Thoracic aorta (tissue), 2 donors: ENCODE results near the gene CCL25. TPM values are rescaled to one million over a fixed set of nuclear protein-coding genes. Genes with fewer than 3 reads are reported as not detected.
"Not testable (repeated sequence)": the region's sequence is repeated elsewhere in the genome, so short reads cannot be mapped to it uniquely, and the experiment has no call there.

Experiments
- ATAC-seq: fragments of 150-250 bp; one replicate; pipeline ENCODE4 v1.8.0; 2017; ENCODE audit warnings: low read depth; ENCODE audit not compliant: insufficient number of reproducible peaks, low FRiP score
- DNase-seq: peaks from one replicate; pipeline ENCODE4 v3.0.0-alpha.2; 2020; ENCODE audit warnings: low spot score
- H3K27ac ChIP-seq, 2 donors: fragments of 200-600 bp; sonication (generic); 1 replicate in 1 of 2; 2 replicates in 1 of 2; pipeline ENCODE4 v1.5.1; 2016; ENCODE audit warnings: mild to moderate bottlenecking in 2 of 2, moderate library complexity in 2 of 2
- H3K27me3 ChIP-seq: fragments of 200-600 bp; sonication (generic); replicated peaks from 2 replicates; pipeline ENCODE4 v1.6.0; 2016; ENCODE audit warnings: mild to moderate bottlenecking; ENCODE audit not compliant: insufficient read depth
- H3K36me3 ChIP-seq: fragments of 200-600 bp; sonication (generic); one replicate; pipeline ENCODE4 v1.5.1; 2016
- H3K4me1 ChIP-seq, 2 donors: fragments of 200-600 bp; sonication (generic); 1 replicate in 1 of 2; 2 replicates in 1 of 2; pipeline versions ENCODE4 v1.5.1 to v1.6.0; 2016; ENCODE audit warnings: low read depth in 2 of 2, mild to moderate bottlenecking in 1 of 2; ENCODE audit not compliant: control insufficient read depth in 1 of 2
- H3K4me3 ChIP-seq: fragments of 200-600 bp; sonication (generic); 2 replicates; pipeline ENCODE4 v1.5.1; 2016; ENCODE audit warnings: mild to moderate bottlenecking
- H3K9me3 ChIP-seq: fragments of 200-600 bp; sonication (generic); 2 replicates; pipeline ENCODE4 v1.5.1; 2016
- total RNA-seq, 2 donors: library from RNA; depleted of rRNA; stranded (reverse); fragments of >200 nt; gene quantifications; one replicate each; pipeline versions ENCODE4 v1.1.0 to v1.2.3, GENCODE V29; 2016
- TF ChIP-seq, protein P1 (sequence below): fragments of 200-600 bp; sonication (generic); IDR thresholded peaks from one replicate; pipeline ENCODE4 v1.5.1; 2019; ENCODE audit warnings: antibody characterized with exemption

The CCL25 gene
- total RNA-seq, 2 donors from 2014 or later = not detected

DNA sequence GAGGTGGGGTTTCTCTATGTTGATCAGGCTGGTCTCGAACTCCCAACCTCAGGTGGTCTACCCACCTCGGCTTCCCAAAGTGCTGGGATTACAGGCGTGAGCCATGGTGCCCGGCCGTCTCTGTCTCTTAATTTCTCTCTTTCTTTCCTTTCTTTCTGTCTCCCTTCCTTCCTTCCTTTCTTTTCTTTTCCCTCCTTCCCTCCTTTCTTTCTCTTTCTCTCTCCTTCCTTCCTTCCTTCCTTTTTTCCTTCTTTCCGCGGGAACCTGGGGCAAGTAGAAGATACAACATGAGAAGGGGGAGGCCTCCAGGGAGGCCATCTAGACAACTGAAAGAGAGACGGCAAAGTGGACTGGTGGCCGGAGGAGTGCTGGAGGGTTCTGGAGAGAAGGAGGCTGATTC is 31.9 kb upstream of the CCL25 start:
- H3K4me3 ChIP-seq = no peak overlapping the region
- H3K27me3 ChIP-seq = no peaks in the 10 kb centered on the region
- no peak for ATAC-seq
- DNase-seq = no peak
- H3K36me3 ChIP-seq = no peaks in the 10 kb centered on the region
- TF ChIP-seq, protein P1, sequence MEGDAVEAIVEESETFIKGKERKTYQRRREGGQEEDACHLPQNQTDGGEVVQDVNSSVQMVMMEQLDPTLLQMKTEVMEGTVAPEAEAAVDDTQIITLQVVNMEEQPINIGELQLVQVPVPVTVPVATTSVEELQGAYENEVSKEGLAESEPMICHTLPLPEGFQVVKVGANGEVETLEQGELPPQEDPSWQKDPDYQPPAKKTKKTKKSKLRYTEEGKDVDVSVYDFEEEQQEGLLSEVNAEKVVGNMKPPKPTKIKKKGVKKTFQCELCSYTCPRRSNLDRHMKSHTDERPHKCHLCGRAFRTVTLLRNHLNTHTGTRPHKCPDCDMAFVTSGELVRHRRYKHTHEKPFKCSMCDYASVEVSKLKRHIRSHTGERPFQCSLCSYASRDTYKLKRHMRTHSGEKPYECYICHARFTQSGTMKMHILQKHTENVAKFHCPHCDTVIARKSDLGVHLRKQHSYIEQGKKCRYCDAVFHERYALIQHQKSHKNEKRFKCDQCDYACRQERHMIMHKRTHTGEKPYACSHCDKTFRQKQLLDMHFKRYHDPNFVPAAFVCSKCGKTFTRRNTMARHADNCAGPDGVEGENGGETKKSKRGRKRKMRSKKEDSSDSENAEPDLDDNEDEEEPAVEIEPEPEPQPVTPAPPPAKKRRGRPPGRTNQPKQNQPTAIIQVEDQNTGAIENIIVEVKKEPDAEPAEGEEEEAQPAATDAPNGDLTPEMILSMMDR = no peak
- no peaks in the 10 kb centered on the region for H3K4me1 ChIP-seq
- no peak overlapping the region for H3K27ac ChIP-seq
- no peaks in the 10 kb centered on the region for H3K9me3 ChIP-seq

DNA sequence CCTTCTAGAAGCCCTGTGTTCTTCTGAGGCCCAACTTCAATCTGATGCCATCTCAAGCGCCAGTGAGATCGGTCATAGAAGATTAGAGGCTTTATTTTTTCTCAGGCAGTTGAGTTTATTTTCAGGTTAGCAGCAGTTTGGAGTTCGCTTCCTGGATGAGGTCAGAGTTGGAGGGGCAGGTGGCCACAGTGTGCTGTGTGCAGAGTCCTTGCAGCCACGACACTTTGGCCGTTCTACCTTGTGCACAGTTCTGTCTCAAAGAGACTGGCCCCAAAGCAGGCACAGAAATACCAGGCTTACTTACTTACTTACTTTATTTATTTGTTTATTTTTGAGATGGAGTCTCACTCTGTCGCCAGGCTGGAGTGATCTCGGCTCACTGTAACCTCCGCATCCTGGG is 31.2 kb upstream of the CCL25 start:
- Histone ChIP-seq H3K4me3 (no peak overlapping the region), H3K27me3 (no peaks in the 10 kb centered on the region), H3K4me1 (no peaks in the 10 kb centered on the region), H3K36me3 (no peaks in the 10 kb centered on the region), H3K9me3 (no peaks in the 10 kb centered on the region), H3K27ac (no peak overlapping the region)
- TF ChIP-seq, protein P1 = no peak
- ATAC-seq (no peak), DNase-seq (no peak)

DNA sequence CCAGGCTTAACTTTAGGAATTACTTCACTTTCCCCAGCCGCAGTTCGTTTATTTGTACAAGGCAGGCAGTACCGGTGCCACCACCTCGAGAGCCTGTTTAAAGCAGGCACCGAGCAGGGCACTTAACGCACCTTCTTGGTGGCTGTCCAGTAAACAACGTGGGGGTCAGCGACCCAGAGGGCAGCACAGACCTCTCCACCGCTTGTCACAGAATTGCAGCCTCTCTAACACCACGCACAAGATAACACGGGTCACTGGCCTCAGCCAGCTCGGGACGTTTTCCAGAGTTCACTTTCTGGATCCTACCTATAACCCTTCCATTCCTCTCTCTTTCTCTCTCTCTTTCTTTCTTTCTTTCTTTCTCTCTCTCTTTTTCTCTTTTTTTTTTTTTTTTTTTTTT is 30.3 kb upstream of the CCL25 start:
- no peak overlapping the region for H3K4me3 ChIP-seq
- no peak for ATAC-seq
- DNase-seq = no peak
- H3K27me3 ChIP-seq = no peaks in the 10 kb centered on the region
- no peaks in the 10 kb centered on the region for H3K36me3 ChIP-seq
- no peaks in the 10 kb centered on the region for H3K4me1 ChIP-seq
- no peaks in the 10 kb centered on the region for H3K9me3 ChIP-seq
- H3K27ac ChIP-seq = no peak overlapping the region
- TF ChIP-seq, protein P1 = no peak

DNA sequence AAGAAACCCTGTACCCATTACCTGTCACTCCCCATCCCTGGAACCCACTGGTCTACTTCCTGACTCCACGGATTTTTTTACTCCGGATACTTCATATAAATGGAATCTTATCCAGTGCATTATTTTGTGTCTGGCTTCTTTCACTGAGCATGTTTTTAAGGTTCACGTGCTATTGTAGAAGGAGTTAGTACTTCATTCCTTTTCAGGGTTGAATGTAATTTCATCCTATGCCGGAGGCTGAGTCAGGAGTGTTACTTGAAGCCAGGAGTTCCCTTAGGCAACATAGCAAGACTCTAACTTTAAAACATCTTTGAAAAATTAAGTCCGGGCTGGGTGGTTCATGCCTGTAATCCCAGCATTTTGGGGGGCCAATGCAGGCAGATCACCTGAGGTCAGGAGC is 29.2 kb upstream of the CCL25 start:
- DNase-seq (no peak), ATAC-seq (no peak)
- no peaks in the 10 kb centered on the region for H3K27me3 ChIP-seq
- H3K36me3 ChIP-seq = no peaks in the 10 kb centered on the region
- no peaks in the 10 kb centered on the region for H3K9me3 ChIP-seq
- TF ChIP-seq, protein P1 = no peak
- no peak overlapping the region for H3K27ac ChIP-seq
- H3K4me3 ChIP-seq = no peak overlapping the region
- no peaks in the 10 kb centered on the region for H3K4me1 ChIP-seq

DNA sequence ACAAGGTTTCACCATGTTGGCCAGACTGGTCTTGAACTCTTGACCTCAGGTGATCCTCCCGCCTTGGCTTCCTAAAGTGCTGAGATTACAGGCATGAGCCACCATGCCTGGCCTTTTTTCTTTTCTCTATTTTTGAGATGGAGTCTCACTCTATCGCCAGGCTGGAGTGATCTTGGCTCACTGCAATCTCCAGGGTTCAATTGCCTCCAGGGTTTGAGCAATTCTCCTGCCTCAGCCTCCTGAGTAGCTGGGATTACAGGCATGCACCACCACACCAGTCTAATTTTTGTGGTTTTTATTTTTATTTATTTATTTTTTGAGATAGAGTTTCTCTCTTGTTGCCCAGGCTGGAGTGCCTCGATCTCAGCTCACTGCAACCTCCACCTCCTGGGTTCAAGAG is 28.3 kb upstream of the CCL25 start:
- not testable (repeated sequence) for H3K9me3 ChIP-seq, H3K27me3 ChIP-seq, DNase-seq, H3K27ac ChIP-seq, H3K4me1 ChIP-seq, H3K4me3 ChIP-seq, ATAC-seq, H3K36me3 ChIP-seq

DNA sequence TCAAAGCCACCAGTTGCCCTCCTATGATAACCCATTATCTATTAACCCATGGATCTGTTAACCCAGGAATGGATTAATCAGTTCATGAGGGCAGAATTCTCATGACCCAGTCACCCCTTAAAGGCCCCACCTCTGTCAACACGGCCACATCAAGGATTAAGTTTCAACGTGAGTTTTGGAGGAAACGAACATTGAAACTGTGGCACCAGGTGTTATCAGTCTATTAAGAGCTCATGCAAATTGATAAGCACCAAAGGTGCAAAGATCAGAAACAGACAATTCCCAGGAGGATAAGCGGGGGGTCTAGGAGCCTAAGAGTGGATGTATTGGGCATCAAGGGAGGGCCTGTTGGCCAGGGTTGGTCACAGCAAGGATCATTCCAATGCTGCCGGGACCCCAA is 27.2 kb upstream of the CCL25 start:
- TF ChIP-seq, protein P1 = no peak
- Histone ChIP-seq H3K9me3 (no peaks in the 10 kb centered on the region), H3K36me3 (no peaks in the 10 kb centered on the region), H3K4me1 (no peaks in the 10 kb centered on the region), H3K27me3 (no peaks in the 10 kb centered on the region), H3K27ac (no peak overlapping the region), H3K4me3 (no peak overlapping the region)
- no peak for ATAC-seq
- DNase-seq = no peak
